ENCODE results near the gene NCKAP5. TPM values are rescaled to one million over a fixed set of nuclear protein-coding genes. Genes with fewer than 3 reads are reported as not detected.

The NCKAP5 gene
- total RNA-seq, 2 experiments from 2014 or later: not detected

- CTCF ChIA-PET: no interaction called here
- intact Hi-C loops (cut with micrococcal nuclease): no loop called here
- DNase-seq (no peak), ATAC-seq (no peak)
- POLR2A ChIA-PET: no interaction called here
- Mint-ChIP-seq H3K36me3 (ENCODE audit: low read depth) (no peaks in the 10 kb centered on the region), H3K9me3 (no peaks in the 10 kb centered on the region), H3K27ac (no peak overlapping the region), H3K27me3 (no peaks in the 10 kb centered on the region), H3K4me3 (no peak overlapping the region), H3K4me1 (ENCODE audit: low read depth) (no peaks in the 10 kb centered on the region)
- no peak for TF ChIP-seq CTCF (IDR thresholded peaks at IDR 0.05)
These were observed 458.5 kb downstream of the NCKAP5 start for GRCh38 chr2:133109772-133110171.

GRCh38 chr2:133107058-133107815, 461.0 kb downstream of the NCKAP5 start:
- Mint-ChIP-seq H3K27ac (no peak overlapping the region), H3K27me3 (no peaks in the 10 kb centered on the region), H3K9me3 (no peaks in the 10 kb centered on the region), H3K36me3 (ENCODE audit: low read depth) (no peaks in the 10 kb centered on the region), H3K4me3 (no peak overlapping the region), H3K4me1 (ENCODE audit: low read depth) (no peaks in the 10 kb centered on the region)
- TF ChIP-seq CTCF (IDR thresholded peaks at IDR 0.05): no peak
- POLR2A ChIA-PET: no interaction called here
- CTCF ChIA-PET: no interaction called here
- ATAC-seq (no peak), DNase-seq (no peak)
- intact Hi-C loops (cut with micrococcal nuclease): no loop called here

GRCh38 chr2:133104871-133105270, 463.4 kb downstream of the NCKAP5 start:
- POLR2A ChIA-PET: no interaction called here
- no peak overlapping the region for H3K27ac Mint-ChIP-seq
- no peaks in the 10 kb centered on the region for H3K36me3 Mint-ChIP-seq (ENCODE audit: low read depth)
- H3K4me3 Mint-ChIP-seq: no peak overlapping the region
- no peaks in the 10 kb centered on the region for H3K27me3 Mint-ChIP-seq
- no peaks in the 10 kb centered on the region for H3K4me1 Mint-ChIP-seq (ENCODE audit: low read depth)
- H3K9me3 Mint-ChIP-seq: no peaks in the 10 kb centered on the region
- CTCF ChIA-PET: no interaction called here
- no peak for DNase-seq
- intact Hi-C loops (cut with micrococcal nuclease): no loop called here
- ATAC-seq: no peak
- TF ChIP-seq CTCF (IDR thresholded peaks at IDR 0.05): no peak

- Mint-ChIP-seq H3K36me3 (ENCODE audit: low read depth) (no peaks in the 10 kb centered on the region), H3K9me3 (no peaks in the 10 kb centered on the region), H3K4me3 (no peak overlapping the region), H3K4me1 (ENCODE audit: low read depth) (no peaks in the 10 kb centered on the region), H3K27ac (no peak overlapping the region), H3K27me3 (no peaks in the 10 kb centered on the region)
- ChIA-PET CTCF (no interaction called here), POLR2A (no interaction called here)
- intact Hi-C loops (cut with micrococcal nuclease): no loop called here
- ATAC-seq: no peak
- no peak for TF ChIP-seq CTCF (IDR thresholded peaks at IDR 0.05)
- DNase-seq: no peak
These were observed 469.5 kb downstream of the NCKAP5 start for GRCh38 chr2:133098787-133099186.

GRCh38 chr2:133097666-133098065, 470.6 kb downstream of the NCKAP5 start:
- ChIA-PET CTCF (no interaction called here), POLR2A (no interaction called here)
- intact Hi-C loops (cut with micrococcal nuclease): no loop called here
- no peak overlapping the region for H3K27ac Mint-ChIP-seq
- no peaks in the 10 kb centered on the region for H3K4me1 Mint-ChIP-seq (ENCODE audit: low read depth)
- H3K4me3 Mint-ChIP-seq: no peak overlapping the region
- no peaks in the 10 kb centered on the region for H3K27me3 Mint-ChIP-seq
- H3K9me3 Mint-ChIP-seq: no peaks in the 10 kb centered on the region
- no peaks in the 10 kb centered on the region for H3K36me3 Mint-ChIP-seq (ENCODE audit: low read depth)
- DNase-seq (no peak), ATAC-seq (no peak)
- no peak for TF ChIP-seq CTCF (IDR thresholded peaks at IDR 0.05)
